Osteocyte (in vitro differentiated cells): Measurements from ENCODE around the gene CYREN. TPM values are rescaled to one million over a fixed set of nuclear protein-coding genes. Genes with fewer than 3 reads are reported as not detected.
A peak's percentile ranks its signal among the peaks of the same experiment; 100 is the strongest.

Source experiments
- DNase-seq: peaks from one replicate; pipeline ENCODE4 v3.0.0; 2021; ENCODE audit warnings: mixed read lengths; ENCODE audit not compliant: unreplicated experiment; ENCODE audit errors: extremely low spot score
- H3K27ac Mint-ChIP-seq: one replicate; pipeline ENCODE4 v1.8.0; 2021; ENCODE audit warnings: mild to moderate bottlenecking, mixed read lengths; ENCODE audit not compliant: unreplicated experiment
- H3K27me3 Mint-ChIP-seq: one replicate; pipeline ENCODE4 v1.8.0; 2021; ENCODE audit warnings: mixed read lengths; ENCODE audit not compliant: unreplicated experiment
- H3K36me3 Mint-ChIP-seq: one replicate; pipeline ENCODE4 v1.8.0; 2021; ENCODE audit warnings: mixed read lengths; ENCODE audit not compliant: unreplicated experiment
- H3K4me1 Mint-ChIP-seq: one replicate; pipeline ENCODE4 v1.8.0; 2021; ENCODE audit warnings: mixed read lengths; ENCODE audit not compliant: unreplicated experiment
- H3K4me3 Mint-ChIP-seq: one replicate; pipeline ENCODE4 v1.8.0; 2021; ENCODE audit warnings: mild to moderate bottlenecking, moderate library complexity, mixed read lengths; ENCODE audit not compliant: unreplicated experiment
- H3K9me3 Mint-ChIP-seq: one replicate; pipeline ENCODE4 v1.8.0; 2021; ENCODE audit warnings: mixed read lengths; ENCODE audit not compliant: unreplicated experiment
- total RNA-seq: library from RNA; stranded (reverse); gene quantifications from 2 replicates; pipeline ENCODE4 v1.2.1, GENCODE V29; 2021
- TF ChIP-seq, protein P1 (sequence below): fragments of 200-600 bp; sonication (generic); IDR thresholded peaks from 2 replicates; pipeline ENCODE4 v1.5.0; 2021; ENCODE audit warnings: antibody characterized with exemption, mild to moderate bottlenecking, moderate library complexity

The CYREN gene
- total RNA-seq, 1 donor from 2014 or later, result 38.6 TPM

DNA sequence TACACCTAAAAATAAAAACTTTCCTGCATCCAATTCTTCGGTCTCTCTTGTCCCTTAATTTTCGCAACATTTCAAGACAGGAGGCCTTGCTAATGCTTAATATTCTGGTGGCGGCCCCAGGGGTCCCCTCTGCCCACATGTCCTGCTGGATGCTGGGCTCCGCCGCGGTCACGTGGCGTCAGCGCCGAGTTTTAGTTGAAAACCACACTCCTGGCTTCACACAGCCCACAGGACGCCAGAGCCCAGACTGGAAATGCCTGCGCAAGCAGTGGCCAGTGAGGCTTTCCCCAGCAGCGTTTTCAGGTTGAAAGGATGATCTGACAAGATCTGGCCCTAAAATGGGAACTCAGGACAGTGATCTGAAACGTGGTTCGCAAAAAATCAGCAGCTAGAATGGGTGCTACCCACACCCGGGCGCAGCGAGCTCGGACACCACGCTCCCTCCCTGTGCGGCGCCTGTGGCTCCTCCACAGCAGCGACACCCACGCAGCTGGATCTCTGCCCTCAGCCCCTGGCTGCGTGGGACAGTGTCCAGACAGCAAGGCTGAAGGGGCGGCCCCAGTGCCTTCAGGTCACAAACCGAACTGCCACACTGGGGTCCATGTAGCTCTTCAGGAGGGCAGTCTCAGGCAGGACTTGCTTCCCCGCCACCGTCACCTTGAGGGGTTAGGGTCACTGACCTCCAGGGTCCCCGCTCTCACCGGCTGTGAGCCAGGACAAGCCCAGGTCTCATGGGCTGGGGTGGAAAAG, 11.6 kb upstream of the CYREN start:
- TF ChIP-seq, protein P1, sequence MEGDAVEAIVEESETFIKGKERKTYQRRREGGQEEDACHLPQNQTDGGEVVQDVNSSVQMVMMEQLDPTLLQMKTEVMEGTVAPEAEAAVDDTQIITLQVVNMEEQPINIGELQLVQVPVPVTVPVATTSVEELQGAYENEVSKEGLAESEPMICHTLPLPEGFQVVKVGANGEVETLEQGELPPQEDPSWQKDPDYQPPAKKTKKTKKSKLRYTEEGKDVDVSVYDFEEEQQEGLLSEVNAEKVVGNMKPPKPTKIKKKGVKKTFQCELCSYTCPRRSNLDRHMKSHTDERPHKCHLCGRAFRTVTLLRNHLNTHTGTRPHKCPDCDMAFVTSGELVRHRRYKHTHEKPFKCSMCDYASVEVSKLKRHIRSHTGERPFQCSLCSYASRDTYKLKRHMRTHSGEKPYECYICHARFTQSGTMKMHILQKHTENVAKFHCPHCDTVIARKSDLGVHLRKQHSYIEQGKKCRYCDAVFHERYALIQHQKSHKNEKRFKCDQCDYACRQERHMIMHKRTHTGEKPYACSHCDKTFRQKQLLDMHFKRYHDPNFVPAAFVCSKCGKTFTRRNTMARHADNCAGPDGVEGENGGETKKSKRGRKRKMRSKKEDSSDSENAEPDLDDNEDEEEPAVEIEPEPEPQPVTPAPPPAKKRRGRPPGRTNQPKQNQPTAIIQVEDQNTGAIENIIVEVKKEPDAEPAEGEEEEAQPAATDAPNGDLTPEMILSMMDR, result no peak
- H3K27ac Mint-ChIP-seq, result no peak overlapping the region
- H3K27me3 Mint-ChIP-seq, result no peaks in the 10 kb centered on the region
- no peak overlapping the region for H3K4me3 Mint-ChIP-seq
- H3K4me1 Mint-ChIP-seq, result no peaks in the 10 kb centered on the region
- H3K9me3 Mint-ChIP-seq, result peaks cover 31% of the 10 kb centered on the region
- H3K36me3 Mint-ChIP-seq, result peaks cover 44% of the 10 kb centered on the region
- DNase-seq, result no peak

DNA sequence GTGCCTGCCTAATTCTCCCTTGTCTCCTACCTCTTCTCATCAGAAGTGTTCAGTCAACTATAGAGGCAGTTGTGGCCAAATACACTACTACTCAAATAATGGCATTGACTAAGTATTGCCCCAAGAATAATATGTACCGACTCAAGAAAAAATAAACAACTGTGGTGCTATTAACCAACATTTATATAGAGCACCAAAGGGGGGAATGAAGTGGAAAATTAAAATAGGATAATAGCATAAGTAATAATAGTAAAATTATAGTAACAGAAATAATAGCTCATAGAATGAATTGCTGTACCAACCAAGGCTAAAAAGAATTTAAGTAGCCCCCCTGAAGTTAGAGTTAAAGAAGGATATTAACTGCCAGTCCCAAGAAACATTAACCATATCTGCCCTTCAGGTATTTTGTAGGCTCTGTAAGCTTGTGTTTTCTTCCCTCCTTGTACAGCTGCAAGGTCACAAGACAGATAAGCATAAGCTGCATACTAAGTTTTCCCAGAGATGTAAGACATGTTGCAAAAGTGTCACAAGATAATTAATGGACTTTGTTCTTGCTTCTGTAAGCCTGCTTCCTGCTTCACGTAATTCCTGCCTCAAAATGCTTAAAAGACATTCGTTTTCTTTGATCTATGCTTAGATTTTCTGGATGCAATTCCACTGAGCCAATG, 10.9 kb upstream of the CYREN start:
- DNase-seq, result no peak
- Mint-ChIP-seq H3K4me1 (no peaks in the 10 kb centered on the region), H3K9me3 (peaks cover 31% of the 10 kb centered on the region), H3K36me3 (peaks cover 44% of the 10 kb centered on the region), H3K27ac (no peak overlapping the region), H3K4me3 (no peak overlapping the region), H3K27me3 (no peaks in the 10 kb centered on the region)
- TF ChIP-seq, protein P1, result no peak

DNA sequence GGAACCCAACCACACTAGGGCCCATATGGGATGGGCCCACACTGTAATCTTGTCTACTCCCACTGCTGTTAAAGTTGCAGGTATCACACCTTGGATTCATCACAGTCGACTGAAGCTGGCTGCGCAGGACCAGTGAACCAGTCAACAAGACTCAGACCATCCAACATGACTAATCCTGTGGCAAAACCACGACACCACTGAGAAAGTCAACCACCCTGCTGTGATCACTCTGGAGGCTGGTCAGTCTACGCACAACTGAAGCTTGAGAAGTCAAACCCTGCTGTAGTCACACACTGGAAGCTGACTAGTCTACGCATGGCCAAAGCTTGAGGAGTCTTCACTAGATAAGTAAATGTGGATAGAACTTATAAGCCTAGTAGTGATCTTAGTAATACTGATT, 9.6 kb upstream of the CYREN start:
- Mint-ChIP-seq H3K4me1 (no peaks in the 10 kb centered on the region), H3K4me3 (no peak overlapping the region), H3K36me3 (peaks cover 35% of the 10 kb centered on the region), H3K9me3 (peaks cover 31% of the 10 kb centered on the region), H3K27me3 (no peaks in the 10 kb centered on the region), H3K27ac (no peak overlapping the region)
- TF ChIP-seq, protein P1, result no peak
- DNase-seq, result peak; percentile 25

DNA sequence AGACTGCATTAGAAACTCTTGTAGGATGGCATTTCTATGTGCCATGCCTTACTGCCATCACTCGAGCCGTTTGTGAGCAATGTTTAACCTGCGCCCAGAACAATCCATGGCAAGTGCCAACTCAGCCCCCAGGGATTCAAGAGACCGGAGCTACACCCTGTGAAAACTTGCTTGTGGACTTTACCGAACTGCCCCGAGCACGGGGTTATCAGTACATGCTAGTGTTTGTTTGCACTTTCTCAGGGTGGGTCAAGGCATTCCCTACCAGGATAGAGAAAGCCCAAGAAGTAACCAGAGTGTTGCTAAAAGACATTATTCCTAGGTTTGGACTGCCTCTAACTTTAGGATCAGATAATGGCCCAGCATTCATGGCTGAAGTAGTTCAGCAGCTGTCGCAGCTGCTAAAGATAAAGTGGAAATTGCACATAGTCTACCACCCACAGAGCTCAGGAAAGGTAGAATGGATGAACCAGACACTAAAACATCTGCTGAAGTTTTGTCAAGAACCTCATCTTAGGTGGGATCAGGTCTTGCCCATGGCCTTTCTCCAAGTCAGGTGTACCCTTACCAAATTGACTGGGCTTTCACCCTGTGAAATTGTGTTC, 8.9 kb upstream of the CYREN start:
- Mint-ChIP-seq H3K9me3 (peaks cover 31% of the 10 kb centered on the region), H3K27ac (no peak overlapping the region), H3K27me3 (no peaks in the 10 kb centered on the region), H3K4me1 (no peaks in the 10 kb centered on the region), H3K36me3 (peaks cover 30% of the 10 kb centered on the region), H3K4me3 (no peak overlapping the region)
- DNase-seq, result peak; percentile 46
- TF ChIP-seq, protein P1, result no peak

DNA sequence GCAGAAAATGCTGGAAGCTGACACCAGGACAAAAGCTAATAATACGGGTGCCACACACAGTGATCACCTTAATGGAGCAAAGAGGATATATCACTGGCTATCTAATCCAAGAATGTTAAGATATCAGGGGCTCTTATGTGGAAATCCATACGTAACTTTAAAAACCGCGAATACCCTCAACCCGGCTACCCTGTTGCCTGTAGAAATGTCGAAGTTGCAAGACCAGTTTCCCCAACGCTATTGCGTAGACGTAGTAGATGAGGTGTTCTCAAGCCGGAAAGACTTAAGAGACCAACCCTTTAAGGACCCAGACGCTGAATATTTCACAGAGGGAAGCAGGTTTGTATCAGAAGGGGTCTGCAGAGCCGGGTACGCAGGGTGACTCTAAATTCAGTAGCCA, 7.9 kb upstream of the CYREN start:
- no peak overlapping the region for H3K4me3 Mint-ChIP-seq
- peaks cover 31% of the 10 kb centered on the region for H3K9me3 Mint-ChIP-seq
- H3K27me3 Mint-ChIP-seq, result no peaks in the 10 kb centered on the region
- H3K36me3 Mint-ChIP-seq, result peaks cover 21% of the 10 kb centered on the region
- no peak overlapping the region for H3K27ac Mint-ChIP-seq
- TF ChIP-seq, protein P1, result no peak
- no peaks in the 10 kb centered on the region for H3K4me1 Mint-ChIP-seq
- DNase-seq, result no peak
